HuH-7.5 (cell line): ENCODE data around the gene STX7.

Source experiments
- DNase-seq: peaks from one replicate; pipeline ENCODE4 v3.0.0; 2011; ENCODE audit warnings: low spot score

The STX7 gene

DNA sequence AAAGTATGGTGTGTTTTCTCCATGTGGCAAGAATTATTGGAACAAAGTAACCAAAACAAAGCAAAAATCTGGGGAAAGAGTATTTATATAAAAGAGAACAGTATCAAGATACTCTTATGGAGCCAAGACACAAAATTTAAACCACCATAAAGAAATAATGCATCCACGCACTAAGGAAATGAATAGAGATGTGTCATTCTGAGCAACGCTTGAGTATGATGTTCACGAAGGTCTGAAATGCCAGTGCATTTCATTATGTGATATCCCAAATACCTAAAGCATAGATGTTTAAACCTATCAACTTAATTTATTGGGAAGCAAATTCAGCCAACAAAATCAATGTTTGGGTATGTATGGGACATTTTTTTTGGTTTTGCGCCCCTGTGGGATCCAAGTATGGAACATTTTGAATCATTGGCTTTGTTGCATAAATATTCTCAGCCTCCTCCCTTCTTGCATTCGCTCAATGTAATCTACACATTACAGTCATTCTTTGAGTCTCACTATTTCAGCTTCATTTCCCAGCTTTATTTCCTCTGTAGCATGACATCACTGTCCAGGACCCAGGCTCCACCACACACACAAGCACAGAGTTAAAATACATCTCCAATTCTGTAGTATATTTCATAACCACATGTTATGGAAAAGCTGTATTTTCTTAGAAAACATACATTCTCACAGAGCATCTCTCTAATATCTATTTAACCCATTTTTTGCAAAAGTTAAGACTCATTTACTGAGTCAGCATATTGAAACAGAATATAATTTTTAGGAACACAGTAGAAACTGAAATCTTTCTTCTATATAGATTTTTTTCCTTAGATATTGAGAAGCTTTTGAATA lies 100.0 kb downstream of the STX7 start:
- no peak for DNase-seq

DNA sequence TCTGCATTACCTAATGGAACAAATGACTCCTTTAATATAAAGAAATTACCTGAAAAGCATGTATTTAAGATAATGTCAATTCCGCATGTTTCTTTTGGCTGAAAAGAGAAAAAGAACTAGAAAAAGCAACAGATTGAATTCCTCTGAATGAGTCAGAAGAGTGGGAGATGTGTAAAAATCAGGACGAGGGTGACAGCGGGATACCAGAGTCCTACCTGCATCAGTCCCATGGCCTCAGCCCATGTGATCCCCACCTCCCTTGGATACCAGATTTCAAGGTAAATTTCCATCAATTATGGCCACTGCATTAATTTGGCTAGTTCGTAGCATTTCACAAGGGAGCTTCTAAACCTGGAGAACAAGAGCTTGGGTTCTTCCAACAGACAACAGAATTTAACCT lies 101.6 kb downstream of the STX7 start:
- DNase-seq: no peak

DNA sequence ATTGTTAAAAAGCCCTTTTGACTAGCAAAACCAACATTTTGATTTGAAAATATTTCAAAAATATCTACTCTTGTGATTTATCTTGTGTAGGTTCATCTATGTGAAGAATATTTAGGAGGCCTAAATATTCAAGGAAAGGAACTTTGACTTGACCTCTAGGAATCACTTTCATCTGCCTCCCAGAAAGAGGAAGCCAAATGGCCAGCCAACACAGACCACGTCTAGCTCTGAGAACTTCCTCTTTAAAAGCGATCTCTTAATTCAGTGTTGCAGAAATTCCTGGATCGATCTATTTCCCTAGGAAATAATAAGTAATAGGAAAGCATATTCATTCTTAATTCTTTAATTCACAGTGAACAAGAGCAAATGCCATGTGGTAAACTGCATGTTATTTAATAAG lies 102.1 kb downstream of the STX7 start:
- DNase-seq: no peak

DNA sequence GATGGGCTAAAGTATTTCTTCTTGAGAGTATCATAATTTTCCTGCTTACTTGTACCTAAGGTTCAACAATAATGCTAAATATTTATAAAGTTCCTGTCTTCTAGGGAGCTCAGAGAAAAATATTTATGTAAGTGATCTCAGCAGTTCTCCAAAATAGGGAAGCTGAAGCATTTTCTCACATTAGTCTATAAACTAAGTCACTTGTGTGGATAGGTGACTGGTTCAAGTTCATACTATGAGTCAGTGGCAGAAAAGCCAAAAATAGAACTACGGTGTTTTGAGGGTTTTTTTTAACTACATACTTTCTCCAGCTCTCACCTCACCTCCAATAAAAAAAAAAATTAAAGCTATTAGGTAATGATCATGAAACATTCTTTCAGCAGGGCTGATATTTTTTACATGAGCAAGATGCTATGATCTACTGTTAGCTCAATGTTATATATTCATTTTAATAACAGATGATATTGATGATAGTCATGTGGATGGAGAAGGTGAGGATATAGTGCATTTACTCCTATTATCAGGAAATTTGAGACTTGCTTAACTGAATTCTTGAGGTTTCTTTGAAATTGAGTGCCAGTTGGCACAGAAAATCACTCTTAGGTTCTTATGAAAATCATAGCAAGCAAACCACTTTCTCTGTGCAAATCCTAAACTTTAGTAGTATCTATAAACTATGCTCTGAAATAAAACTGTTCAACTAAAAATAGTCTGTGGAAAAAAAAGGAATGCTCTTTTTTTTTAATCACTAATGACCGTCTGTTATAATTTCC lies 107.6 kb downstream of the STX7 start:
- DNase-seq: no peak

DNA sequence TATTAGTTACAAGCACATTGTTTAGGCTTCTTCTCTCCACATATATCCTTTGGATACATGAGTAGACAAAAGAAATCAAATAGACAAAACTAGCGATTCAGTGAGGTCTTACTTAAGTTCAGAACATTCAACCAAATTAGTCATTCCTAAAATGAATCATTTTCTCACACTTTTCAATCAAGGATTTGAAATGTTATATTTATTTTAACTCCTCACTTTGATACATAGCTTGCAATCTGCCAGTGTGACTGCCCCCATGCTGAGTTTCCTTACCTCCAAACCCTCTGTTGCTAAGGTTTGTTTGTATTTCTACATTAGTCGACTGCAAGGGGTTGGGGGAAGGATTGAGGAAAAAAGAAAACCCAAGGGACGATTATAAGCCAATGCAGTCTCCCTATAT lies 108.2 kb downstream of the STX7 start:
- DNase-seq: no peak

DNA sequence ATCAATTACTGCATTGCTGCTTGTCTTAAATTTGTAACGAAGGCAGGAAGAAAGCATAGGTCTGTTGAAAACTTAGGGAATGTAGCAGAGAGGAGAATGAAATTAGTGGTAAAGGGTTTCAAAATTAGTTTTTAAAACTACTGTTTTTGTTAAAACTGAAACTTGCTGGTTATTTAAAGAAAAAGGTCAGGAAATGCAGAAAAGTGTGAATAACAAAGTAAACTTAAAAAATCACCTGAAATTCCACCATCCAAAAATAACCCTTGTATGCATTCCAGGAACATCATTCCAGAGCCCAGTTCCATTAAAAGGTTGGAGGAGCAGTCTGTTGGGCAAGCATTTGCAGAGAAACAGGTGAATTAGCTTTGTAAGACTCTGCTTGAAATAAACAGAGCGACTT lies 108.6 kb downstream of the STX7 start:
- DNase-seq: no peak

DNA sequence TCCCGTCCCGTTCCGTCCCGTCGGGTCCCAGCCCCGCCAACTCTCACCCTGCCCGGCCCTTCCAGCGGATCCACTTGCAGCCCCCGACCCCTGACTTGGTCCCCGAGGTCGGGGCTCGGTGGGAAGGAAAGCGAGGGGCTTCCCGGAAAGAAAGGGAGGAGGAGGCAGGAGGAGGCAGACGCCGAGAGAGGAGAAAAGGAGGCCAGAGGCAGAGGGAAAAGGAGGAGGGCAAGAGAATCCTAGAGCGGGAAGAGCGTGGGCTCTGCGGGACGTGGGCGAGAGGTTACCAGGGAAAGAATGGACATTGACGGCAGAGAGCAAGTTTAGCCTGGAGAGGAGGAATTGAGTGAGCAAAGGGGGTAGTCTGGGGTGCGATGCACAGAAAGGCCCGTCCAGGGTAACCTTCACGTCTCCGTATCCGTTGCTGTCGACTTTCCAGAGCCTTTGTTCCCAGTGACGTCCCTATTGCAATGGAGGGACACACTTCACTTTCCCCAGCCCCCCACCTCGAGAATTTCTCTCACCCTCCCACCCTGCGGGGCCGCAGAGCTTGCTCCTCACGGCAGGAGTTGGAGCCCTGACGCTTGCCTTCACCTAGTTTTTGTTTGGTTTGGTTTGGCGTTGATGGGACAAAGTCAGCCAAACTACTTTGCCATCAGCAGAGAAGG lies 111.2 kb downstream of the STX7 start:
- DNase-seq: peak; percentile 18

DNA sequence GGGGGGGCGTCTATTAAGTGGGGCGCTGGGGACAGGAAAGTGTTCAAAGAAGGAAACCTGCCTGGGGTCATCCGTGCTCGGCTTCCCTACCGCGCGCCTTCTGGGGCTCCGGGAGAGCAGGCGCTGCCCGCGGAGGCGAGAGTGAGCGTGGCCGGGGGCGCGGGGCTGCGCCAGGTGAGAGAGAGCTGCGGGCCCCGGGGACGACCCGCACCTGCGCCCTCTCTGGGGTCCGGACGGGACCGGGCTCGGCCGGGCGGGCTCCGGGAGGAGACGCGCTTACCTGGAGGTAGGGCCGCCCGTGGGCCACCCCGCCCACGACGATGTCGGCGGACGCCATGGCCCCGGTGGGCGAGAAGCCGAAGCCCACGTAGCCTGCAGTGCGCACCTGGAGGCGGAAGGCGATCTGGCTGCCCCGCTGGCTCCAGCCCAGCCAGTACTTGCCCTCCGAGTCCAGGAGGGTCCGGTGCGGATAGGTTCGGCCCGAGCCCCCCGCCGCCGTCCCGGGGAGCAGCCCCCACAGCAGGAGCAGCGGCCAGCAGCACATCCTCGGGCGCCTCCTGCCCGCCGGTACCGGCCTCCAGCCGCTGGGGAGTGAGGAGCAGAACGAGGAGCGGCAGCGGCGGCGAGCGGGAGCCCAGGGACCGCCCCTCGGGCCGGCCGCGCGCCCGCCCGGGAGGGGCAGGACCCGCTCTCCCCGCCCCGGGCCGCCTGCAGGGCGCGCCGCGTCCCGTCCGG lies 111.9 kb downstream of the STX7 start, which contains the start of gene MOXD1:
Gene MOXD1, minus strand, starts transcription at position 593 of the 735 bp plus-strand sequence. Its CDS starts 49 bp downstream, at position 544.
- DNase-seq: peak; percentile 50

DNA sequence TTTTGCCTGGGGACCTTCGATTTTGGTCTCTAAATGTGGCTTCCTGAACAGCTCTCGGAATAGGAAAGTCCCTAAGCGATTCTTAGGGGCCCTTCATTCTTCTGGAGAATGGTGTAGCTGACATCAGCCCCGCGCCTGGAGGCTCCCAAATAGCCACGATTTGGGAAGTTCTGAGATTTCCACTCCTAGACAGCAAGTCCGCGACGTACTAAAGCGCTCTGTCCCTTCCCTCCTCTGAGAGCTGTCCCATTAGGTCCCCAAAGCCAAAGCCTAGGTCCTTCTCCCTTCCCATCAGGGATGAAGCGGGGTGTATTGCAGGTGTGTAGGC lies 112.4 kb downstream of the STX7 start:
- DNase-seq: peak; percentile 11

DNA sequence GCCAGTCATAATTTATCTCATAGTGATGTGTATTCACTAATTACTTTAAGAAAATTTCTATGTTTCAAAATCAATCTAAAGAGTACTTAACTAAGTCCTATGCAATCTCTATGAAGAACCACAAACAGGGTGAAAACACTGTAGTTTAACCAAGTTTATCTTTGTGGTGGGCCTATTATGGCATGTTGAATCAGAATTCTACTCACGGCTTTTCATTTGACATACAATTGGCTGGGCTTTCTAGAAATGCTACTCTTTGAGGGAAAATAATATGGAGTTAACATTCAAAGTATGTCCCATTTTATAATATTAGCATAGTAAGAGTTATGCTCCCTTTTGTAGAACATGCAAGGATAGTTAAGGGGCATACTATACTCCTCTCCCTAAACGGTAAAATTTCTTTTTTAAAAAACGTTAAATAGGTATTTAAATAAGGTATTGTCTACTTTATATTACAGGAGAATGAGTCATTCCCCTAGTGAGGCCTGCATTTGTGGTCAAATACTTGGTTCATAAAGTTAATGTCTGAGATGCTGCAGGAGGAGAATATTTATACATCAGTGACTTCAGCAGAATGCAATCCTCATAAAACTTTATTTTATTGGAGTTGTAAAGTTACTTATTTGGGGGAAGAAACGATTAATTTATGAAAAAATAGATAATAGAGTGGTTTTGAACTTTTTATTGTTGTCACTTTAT lies 113.4 kb downstream of the STX7 start:
- no peak for DNase-seq
